ENCODE results near the gene FGR.

Gene FGR

GRCh38 chr1:27668808-27669723 lies 34.1 kb upstream of the FGR start:
- H3K36me3 ChIP-seq (ENCODE audit: control insufficient read depth, insufficient read depth, low read length), result no peaks in the 10 kb centered on the region
- no peaks in the 10 kb centered on the region for H3K9me3 ChIP-seq (ENCODE audit: control insufficient read depth, insufficient read depth, low read length)
- no peaks in the 10 kb centered on the region; the same call in 1 of the 2 replicates for H3K27me3 ChIP-seq (ENCODE audit: control insufficient read depth, insufficient read depth, low read length)
- H3K27ac ChIP-seq (ENCODE audit: low read length), result no peak overlapping the region
- no peaks in the 10 kb centered on the region; the same call in 1 of the 2 replicates for H3K4me1 ChIP-seq (ENCODE audit: control insufficient read depth, insufficient read depth, low read length)
- no CpG with 5 or more reads among the region's 36 CpGs for WGBS (ENCODE audit: insufficient coverage, insufficient read length)
- H3K4me3 ChIP-seq (ENCODE audit: low read length), result 0 out of 2 replicates have a peak overlapping the region, but pooled peaks have one; percentile 8
- DNase-seq (ENCODE audit: low read depth, low spot score), result no peak

GRCh38 chr1:27668121-27668807 lies 33.3 kb upstream of the FGR start:
- H3K27me3 ChIP-seq (ENCODE audit: control insufficient read depth, insufficient read depth, low read length), result no peaks in the 10 kb centered on the region; the same call in 1 of the 2 replicates
- H3K9me3 ChIP-seq (ENCODE audit: control insufficient read depth, insufficient read depth, low read length), result no peaks in the 10 kb centered on the region
- H3K27ac ChIP-seq (ENCODE audit: low read length), result no peak overlapping the region
- DNase-seq (ENCODE audit: low read depth, low spot score), result no peak
- no peaks in the 10 kb centered on the region for H3K36me3 ChIP-seq (ENCODE audit: control insufficient read depth, insufficient read depth, low read length)
- whole genome bisulfite sequencing (ENCODE audit: insufficient coverage, insufficient read length), result no CpG with 5 or more reads among the region's 42 CpGs
- no peaks in the 10 kb centered on the region; the same call in 1 of the 2 replicates for H3K4me1 ChIP-seq (ENCODE audit: control insufficient read depth, insufficient read depth, low read length)
- no peak overlapping the region for H3K4me3 ChIP-seq (ENCODE audit: low read length)

GRCh38 chr1:27666791-27667254 lies 31.8 kb upstream of the FGR start:
- no peak overlapping the region for H3K27ac ChIP-seq (ENCODE audit: low read length)
- peaks cover 2% of the 10 kb centered on the region; the same call in 1 of the 2 replicates for H3K4me1 ChIP-seq (ENCODE audit: control insufficient read depth, insufficient read depth, low read length)
- H3K36me3 ChIP-seq (ENCODE audit: control insufficient read depth, insufficient read depth, low read length), result no peaks in the 10 kb centered on the region
- no peak for DNase-seq (ENCODE audit: low read depth, low spot score)
- H3K9me3 ChIP-seq (ENCODE audit: control insufficient read depth, insufficient read depth, low read length), result no peaks in the 10 kb centered on the region
- no peaks in the 10 kb centered on the region; the same call in 1 of the 2 replicates for H3K27me3 ChIP-seq (ENCODE audit: control insufficient read depth, insufficient read depth, low read length)
- WGBS (ENCODE audit: insufficient coverage, insufficient read length), result no CpG with 5 or more reads among the region's 6 CpGs
- H3K4me3 ChIP-seq (ENCODE audit: low read length), result no peak overlapping the region

GRCh38 chr1:27666294-27666693 lies 31.3 kb upstream of the FGR start:
- Histone ChIP-seq H3K27me3 (ENCODE audit: control insufficient read depth, insufficient read depth, low read length) (no peaks in the 10 kb centered on the region; the same call in 1 of the 2 replicates), H3K4me3 (ENCODE audit: low read length) (no peak overlapping the region), H3K4me1 (ENCODE audit: control insufficient read depth, insufficient read depth, low read length) (peaks cover 2% of the 10 kb centered on the region; the same call in 1 of the 2 replicates), H3K36me3 (ENCODE audit: control insufficient read depth, insufficient read depth, low read length) (no peaks in the 10 kb centered on the region), H3K27ac (ENCODE audit: low read length) (no peak overlapping the region), H3K9me3 (ENCODE audit: control insufficient read depth, insufficient read depth, low read length) (no peaks in the 10 kb centered on the region)
- no CpG with 5 or more reads among the region's 4 CpGs for WGBS (ENCODE audit: insufficient coverage, insufficient read length)
- no peak for DNase-seq (ENCODE audit: low read depth, low spot score)

GRCh38 chr1:27665016-27665651 lies 30.1 kb upstream of the FGR start:
- WGBS (ENCODE audit: insufficient coverage, insufficient read length), result no CpG with 5 or more reads among the region's 9 CpGs
- DNase-seq (ENCODE audit: low read depth, low spot score), result no peak
- Histone ChIP-seq H3K4me3 (ENCODE audit: low read length) (no peak overlapping the region), H3K27ac (ENCODE audit: low read length) (no peak overlapping the region), H3K4me1 (ENCODE audit: control insufficient read depth, insufficient read depth, low read length) (peaks cover 2% of the 10 kb centered on the region; the same call in 1 of the 2 replicates), H3K9me3 (ENCODE audit: control insufficient read depth, insufficient read depth, low read length) (no peaks in the 10 kb centered on the region), H3K36me3 (ENCODE audit: control insufficient read depth, insufficient read depth, low read length) (no peaks in the 10 kb centered on the region), H3K27me3 (ENCODE audit: control insufficient read depth, insufficient read depth, low read length) (no peaks in the 10 kb centered on the region; the same call in 1 of the 2 replicates)

- no peaks in the 10 kb centered on the region for H3K36me3 ChIP-seq (ENCODE audit: control insufficient read depth, insufficient read depth, low read length)
- no peaks in the 10 kb centered on the region; the same call in 1 of the 2 replicates for H3K27me3 ChIP-seq (ENCODE audit: control insufficient read depth, insufficient read depth, low read length)
Measured at GRCh38 chr1:27664291-27664690, 29.3 kb upstream of the FGR start.

GRCh38 chr1:27662707-27663393 lies 27.9 kb upstream of the FGR start:
- no peak overlapping the region for H3K27ac ChIP-seq (ENCODE audit: low read length)
- no CpG with 5 or more reads among the region's 12 CpGs for WGBS (ENCODE audit: insufficient coverage, insufficient read length)
- DNase-seq (ENCODE audit: low read depth, low spot score), result no peak
- no peaks in the 10 kb centered on the region for H3K36me3 ChIP-seq (ENCODE audit: control insufficient read depth, insufficient read depth, low read length)
- H3K4me1 ChIP-seq (ENCODE audit: control insufficient read depth, insufficient read depth, low read length), result peaks cover 7% of the 10 kb centered on the region
- no peaks in the 10 kb centered on the region for H3K27me3 ChIP-seq (ENCODE audit: control insufficient read depth, insufficient read depth, low read length)
- no peak overlapping the region for H3K4me3 ChIP-seq (ENCODE audit: low read length)
- no peaks in the 10 kb centered on the region for H3K9me3 ChIP-seq (ENCODE audit: control insufficient read depth, insufficient read depth, low read length)

More at GRCh38 chr1:27664291-27664690, 29.3 kb upstream of the FGR start:
- H3K9me3 ChIP-seq (ENCODE audit: control insufficient read depth, insufficient read depth, low read length), result no peaks in the 10 kb centered on the region
- DNase-seq (ENCODE audit: low read depth, low spot score), result no peak
- no CpG with 5 or more reads among the region's 8 CpGs for WGBS (ENCODE audit: insufficient coverage, insufficient read length)
- H3K27ac ChIP-seq (ENCODE audit: low read length), result no peak overlapping the region
- H3K4me3 ChIP-seq (ENCODE audit: low read length), result no peak overlapping the region
- H3K4me1 ChIP-seq (ENCODE audit: control insufficient read depth, insufficient read depth, low read length), result peaks cover 4% of the 10 kb centered on the region; the same call in 1 of the 2 replicates

GRCh38 chr1:27662261-27662660 lies 27.3 kb upstream of the FGR start:
- Histone ChIP-seq H3K4me3 (ENCODE audit: low read length) (no peak overlapping the region), H3K9me3 (ENCODE audit: control insufficient read depth, insufficient read depth, low read length) (no peaks in the 10 kb centered on the region), H3K36me3 (ENCODE audit: control insufficient read depth, insufficient read depth, low read length) (no peaks in the 10 kb centered on the region), H3K4me1 (ENCODE audit: control insufficient read depth, insufficient read depth, low read length) (peaks cover 7% of the 10 kb centered on the region), H3K27ac (ENCODE audit: low read length) (no peak overlapping the region), H3K27me3 (ENCODE audit: control insufficient read depth, insufficient read depth, low read length) (no peaks in the 10 kb centered on the region)
- no CpG with 5 or more reads among the region's 5 CpGs for WGBS (ENCODE audit: insufficient coverage, insufficient read length)
- no peak for DNase-seq (ENCODE audit: low read depth, low spot score)

GRCh38 chr1:27661412-27662075 lies 26.6 kb upstream of the FGR start:
- no peak overlapping the region for H3K4me3 ChIP-seq (ENCODE audit: low read length)
- no peaks in the 10 kb centered on the region for H3K9me3 ChIP-seq (ENCODE audit: control insufficient read depth, insufficient read depth, low read length)
- H3K36me3 ChIP-seq (ENCODE audit: control insufficient read depth, insufficient read depth, low read length), result no peaks in the 10 kb centered on the region
- H3K27me3 ChIP-seq (ENCODE audit: control insufficient read depth, insufficient read depth, low read length), result no peaks in the 10 kb centered on the region
- no peak for DNase-seq (ENCODE audit: low read depth, low spot score)
- no CpG with 5 or more reads among the region's 8 CpGs for WGBS (ENCODE audit: insufficient coverage, insufficient read length)
- H3K27ac ChIP-seq (ENCODE audit: low read length), result no peak overlapping the region
- peaks cover 8% of the 10 kb centered on the region for H3K4me1 ChIP-seq (ENCODE audit: control insufficient read depth, insufficient read depth, low read length)

Measured in iPS DF 6.9 (cell line).